NCI-H526 (cell line): ENCODE data around the gene NKX2-8.
"Not testable (repeated sequence)": the region's sequence is repeated elsewhere in the genome, so short reads cannot be mapped to it uniquely, and the experiment has no call there.

Experiments used
- DNase-seq, 2 experiments: peaks; one replicate each; lab custom pipeline; 2025; lab: John Stamatoyannopoulos, UW

NKX2-8 gene

DNA sequence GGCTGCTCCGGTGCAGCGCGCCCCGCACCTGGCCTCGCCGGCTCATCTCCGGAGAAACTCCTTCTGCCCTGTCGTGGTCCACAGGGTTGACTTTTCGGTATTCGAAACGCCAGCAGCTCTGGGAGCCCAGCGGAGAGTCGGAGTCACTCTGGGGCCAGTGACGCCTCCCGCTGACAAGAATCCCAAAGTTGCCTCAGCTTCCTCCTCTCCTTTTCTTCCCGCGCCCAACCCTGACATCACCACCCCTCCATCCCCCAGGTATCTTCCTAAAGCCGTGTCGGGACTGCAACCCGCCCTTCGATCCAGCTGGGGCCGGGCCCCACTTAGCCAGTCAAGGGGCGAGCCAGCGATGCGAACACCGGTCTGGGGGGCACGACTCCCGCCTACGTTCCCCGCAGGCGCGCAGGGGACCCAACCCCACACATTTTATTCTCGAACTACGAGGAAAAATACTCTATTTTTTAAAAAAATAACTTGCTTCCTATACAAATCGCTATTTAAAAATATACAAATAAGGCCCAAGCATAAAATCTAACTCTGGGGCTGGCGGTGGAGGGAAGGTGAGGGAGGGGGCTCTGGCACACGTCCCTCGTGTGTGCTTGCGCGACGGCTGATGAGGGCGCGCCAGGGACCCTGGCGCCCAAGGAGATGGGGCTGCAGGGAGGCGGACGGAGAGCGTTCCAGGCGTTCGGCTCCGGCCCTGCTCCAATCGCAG is 2.1 kb downstream of the NKX2-8 start:
- DNase-seq = no peak

DNA sequence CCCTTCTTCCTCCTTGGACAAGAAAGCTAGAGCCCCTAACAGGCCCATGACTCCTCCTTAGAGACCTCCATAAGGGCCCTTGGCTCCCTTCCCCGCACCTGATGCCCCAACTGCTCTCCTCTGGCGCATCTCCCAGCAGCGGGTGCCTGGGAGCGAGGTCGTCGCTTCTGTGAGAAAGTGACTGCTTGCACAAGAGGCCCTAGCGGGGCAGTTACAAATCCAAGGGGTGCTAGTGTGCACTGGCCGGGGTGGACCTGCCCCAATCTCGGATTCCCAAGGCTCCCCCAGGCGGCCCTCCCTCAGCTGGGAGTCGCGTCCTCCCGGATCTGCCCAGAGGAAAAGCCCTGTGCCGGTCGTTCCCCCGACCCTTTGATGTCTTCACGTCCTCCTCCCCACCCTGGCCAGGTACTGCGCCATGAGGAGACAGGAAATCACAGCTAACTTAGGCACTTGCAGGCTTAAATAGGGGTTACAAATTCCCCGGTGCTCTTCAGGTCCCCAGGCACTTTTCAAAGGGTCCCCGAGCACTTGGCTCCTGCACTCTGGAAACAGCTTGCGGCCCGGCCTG is 2.8 kb downstream of the NKX2-8 start:
- no peak for DNase-seq

DNA sequence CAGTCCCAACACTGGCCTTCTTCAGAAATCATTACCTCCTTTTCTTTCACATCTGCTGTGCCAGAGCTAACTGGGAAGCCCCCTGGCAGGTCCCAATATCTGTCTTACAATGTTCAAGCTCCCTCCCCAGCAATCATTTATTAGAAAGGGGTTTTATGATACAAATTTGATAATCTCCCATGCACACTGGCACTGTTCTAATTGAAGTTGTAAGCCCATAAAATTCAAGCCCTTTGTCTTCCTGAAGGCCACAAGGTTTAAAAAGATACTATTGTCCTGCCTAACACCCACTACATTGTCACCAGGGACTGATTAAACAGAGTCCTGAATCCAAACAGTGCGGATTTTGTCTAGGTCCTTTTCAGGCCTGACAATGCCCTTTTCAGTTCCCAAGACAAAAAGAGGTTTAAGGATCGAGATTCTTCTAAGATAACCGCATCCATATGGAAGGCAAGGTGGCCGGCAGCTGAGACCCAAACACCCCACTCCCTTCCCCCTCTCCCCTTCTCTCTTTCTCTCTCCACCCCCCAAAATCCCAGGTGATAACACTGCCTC is 3.3 kb downstream of the NKX2-8 start:
- DNase-seq = no peak

DNA sequence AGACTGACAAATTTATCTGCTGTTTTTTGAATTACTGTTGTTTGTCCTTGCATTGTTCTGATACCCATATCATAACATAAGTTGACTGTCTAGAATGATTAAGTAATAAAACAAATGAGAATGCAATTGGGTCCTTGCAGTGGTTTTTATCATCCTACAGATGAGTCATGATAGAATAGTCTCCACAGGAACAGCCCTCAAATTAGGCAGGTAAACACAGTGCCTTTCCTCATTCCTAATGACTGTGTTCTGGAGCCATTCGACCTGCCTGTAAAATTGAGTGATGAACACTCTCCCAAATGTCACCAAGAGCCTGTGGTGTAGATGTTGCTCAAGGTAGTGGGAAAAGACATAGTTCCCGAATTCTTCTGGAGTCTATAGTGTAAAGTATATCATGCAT is 12.3 kb downstream of the NKX2-8 start:
- no peak for DNase-seq

DNA sequence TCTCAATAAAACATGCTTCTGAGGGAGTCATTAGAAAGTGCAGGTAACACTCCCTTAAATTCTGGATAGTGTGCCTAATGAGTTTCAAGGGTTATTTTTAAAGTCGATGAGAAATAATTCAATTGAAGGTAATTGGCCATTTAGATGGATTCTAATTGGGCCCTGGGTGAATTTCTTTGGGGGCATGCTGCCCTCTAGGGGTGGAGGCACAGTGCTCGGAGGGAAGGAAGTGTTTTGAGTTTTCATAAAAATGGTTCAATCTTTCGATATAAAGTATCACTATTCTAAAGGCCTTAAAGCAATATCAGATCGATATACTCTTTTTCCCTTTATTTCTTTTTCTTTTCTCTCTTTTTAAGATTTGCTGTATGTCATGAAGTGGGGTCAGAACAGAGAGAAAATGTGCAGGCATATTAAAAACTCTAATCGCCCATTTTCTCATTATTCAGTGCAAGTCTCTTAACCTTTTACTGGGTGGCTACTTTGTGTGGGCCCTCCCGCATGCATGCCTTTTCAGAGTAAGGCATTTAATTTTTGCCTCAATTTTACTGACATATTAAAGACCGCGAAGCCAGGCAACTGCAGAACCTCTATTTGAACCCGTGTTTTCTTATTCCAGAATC is 25.5 kb downstream of the NKX2-8 start:
- peak in 1 of 2 experiments; percentile 11 for DNase-seq

DNA sequence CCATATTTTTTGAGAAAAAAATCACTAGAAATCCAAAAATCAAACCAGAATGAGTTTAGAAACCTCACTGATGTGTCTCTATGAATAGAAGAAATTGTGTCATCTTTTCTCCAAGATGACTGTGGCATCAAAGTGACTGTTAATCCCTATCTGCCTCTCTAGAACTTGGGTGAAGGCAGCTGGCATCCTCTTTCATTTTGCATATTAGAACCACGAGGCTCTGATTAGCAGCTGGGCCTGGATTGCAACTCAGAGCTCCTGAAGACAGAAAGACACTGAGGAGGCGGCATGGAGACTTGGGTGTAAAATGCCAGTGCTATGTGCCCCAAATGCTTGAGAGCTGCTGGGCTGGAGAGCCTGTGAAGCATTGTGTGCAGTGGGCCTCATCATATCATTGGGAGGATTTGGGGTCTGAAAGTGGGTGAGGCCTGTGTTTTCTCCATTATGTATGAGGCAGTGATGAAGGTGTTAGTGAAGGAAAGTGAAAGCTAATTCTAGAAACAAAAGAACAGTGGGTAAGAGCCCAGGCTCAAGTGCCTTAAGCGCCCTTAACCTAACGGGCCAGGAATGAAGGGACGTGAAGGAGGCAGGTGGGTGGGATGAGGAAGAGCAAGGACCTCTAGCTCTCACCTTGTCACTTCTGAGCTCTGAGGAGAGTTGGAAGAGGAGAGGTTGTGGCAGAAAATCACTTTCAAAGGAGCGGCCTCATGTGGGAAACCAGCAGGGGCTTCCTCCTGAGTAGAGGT is 26.2 kb downstream of the NKX2-8 start:
- peak in 1 of 2 experiments; percentile 33 for DNase-seq

DNA sequence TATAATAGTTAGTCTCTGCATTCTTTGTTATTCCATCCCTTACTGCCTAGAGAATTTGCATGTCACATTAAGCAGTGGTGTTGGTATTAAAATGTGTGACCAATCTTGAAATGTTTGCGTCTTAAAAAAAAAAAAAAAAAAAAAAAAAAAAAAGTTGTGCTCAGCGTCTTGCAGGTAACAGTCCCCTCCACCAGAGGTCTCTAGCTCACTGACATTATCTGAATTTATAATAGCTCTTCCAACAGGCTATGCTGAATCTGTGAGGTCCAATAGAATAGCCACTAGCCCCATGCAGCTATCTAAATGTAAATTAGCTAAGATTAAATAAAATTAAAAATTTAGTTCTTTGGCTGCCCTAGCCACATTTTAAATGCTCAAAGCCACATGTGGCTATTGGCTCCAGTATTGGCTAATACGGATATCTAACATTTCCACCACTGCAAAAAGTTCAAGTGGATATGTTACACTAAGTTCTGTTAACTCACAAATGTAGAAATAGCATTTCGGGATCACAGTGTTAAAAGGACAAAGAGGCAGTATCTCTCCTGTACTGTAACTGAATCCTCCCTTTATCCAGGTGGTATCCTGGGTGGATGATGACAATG is 28.7 kb downstream of the NKX2-8 start:
- peak; percentile 13 to 72 for DNase-seq

DNA sequence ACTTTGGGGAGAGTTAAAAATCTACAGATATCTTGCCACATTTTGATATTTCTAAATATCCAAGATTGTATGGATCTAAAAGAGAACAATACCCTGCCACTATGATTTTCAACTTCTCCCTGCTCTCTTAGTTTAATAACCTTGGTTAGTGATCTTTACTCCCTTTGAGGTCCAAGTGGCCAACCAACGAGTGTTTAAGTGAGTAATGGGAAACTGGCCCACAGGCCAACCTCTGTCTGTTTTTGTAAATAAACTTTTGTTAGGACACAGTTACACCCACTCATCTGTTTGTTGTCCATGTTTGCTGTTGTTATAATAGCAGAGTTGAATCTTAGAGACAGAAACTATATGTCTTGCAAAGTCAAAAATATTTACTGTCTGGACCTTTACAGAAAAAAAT is 31.5 kb downstream of the NKX2-8 start:
- DNase-seq = no peak

DNA sequence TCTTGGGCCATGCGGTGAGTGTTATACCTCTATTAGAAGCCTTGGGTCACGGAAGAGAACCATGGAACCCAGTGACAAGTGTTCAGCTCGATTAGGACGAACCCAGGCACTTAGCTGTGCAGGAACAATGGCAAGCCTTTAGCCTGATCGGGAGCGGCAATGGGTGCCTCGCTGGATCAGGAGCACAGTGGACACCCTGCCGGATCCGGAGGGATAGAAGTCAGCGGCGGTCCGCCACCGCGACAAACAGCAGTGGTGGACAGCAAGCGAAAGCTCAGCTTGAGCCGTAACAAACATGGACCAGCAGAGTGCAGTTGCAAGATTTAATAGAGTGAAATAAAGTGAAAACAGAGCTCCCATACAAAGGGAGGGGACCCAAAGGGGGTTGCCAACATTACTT is 38.1 kb downstream of the NKX2-8 start:
- not testable (repeated sequence) for DNase-seq

DNA sequence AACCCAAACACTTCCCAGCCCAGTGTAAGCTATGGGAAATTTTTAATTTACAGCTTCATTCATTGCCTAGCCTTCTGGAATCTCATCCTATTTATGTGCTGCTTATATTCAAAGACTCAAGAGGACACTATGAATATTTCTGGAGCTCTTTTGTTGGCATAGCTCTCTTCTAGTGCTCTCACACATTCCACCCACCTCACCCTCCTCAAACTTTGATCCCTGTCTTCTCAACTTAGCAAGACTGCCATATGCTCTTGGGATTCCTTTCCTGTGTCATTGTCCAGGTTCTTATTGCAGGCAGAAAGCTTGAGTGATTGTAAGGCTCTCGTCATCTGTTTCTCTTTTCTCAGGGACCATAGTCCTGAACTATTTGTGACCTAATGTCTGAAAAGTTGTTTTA is 44.4 kb downstream of the NKX2-8 start:
- no peak for DNase-seq
